Sigmoid colon (tissue), 3 donors: ENCODE results near the gene TNS1.

Experiments used
- POLR2A ChIP-seq, 2 donors: fragments of 450-650 bp; IDR thresholded peaks; one replicate each; pipeline ENCODE4 v1.6.1; 2016; ENCODE audit warnings: antibody characterized with exemption in 2 of 2, mild to moderate bottlenecking in 2 of 2, moderate library complexity in 2 of 2
- TF ChIP-seq, protein P1 (sequence below), 4 experiments: fragments of 450-650 bp in 3 of 4; fragments of 200-600 bp in 1 of 4; IDR thresholded peaks; one replicate each; pipeline ENCODE4 v1.5.1; 2016 to 2019; ENCODE audit warnings: antibody characterized with exemption in 4 of 4, mild to moderate bottlenecking in 3 of 4, moderate library complexity in 2 of 4

DNA sequence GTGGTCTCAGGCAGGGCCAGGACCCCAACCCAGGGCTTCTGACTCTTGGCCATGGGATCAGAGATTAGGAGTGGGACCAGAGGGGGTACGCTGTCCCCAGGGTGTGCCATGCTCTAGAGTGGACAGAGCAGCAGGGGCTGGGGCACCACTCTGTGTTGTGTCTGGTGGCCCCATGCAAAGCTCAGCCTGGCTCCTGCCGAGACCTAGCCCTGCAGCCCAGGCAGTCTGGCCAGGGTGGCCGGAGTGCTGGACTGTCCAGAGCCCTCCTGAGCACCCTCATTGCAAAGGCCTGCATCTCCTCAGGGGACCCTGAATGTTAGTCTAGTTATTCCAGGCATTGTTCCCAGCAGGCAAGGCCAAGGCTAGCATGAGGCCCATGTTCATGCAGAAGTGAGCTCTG, 162.3 kb downstream of the TNS1 start:
- TF ChIP-seq, protein P1, sequence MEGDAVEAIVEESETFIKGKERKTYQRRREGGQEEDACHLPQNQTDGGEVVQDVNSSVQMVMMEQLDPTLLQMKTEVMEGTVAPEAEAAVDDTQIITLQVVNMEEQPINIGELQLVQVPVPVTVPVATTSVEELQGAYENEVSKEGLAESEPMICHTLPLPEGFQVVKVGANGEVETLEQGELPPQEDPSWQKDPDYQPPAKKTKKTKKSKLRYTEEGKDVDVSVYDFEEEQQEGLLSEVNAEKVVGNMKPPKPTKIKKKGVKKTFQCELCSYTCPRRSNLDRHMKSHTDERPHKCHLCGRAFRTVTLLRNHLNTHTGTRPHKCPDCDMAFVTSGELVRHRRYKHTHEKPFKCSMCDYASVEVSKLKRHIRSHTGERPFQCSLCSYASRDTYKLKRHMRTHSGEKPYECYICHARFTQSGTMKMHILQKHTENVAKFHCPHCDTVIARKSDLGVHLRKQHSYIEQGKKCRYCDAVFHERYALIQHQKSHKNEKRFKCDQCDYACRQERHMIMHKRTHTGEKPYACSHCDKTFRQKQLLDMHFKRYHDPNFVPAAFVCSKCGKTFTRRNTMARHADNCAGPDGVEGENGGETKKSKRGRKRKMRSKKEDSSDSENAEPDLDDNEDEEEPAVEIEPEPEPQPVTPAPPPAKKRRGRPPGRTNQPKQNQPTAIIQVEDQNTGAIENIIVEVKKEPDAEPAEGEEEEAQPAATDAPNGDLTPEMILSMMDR (IDR thresholded peaks at IDR 0.05) = no peak
- no peak for TF ChIP-seq POLR2A (IDR thresholded peaks at IDR 0.05)
